Astrocyte of the spinal cord (primary cell): ENCODE data around the gene TMEFF2.

Source experiments
- DNase-seq: peaks from one replicate; pipeline ENCODE4 v3.0.0; 2011; ENCODE audit warnings: low read depth, low spot score
- H3K4me3 ChIP-seq: 2 replicates; pipeline ENCODE4 v1.5.1; 2011; ENCODE audit warnings: low read depth, mild to moderate bottlenecking, low read length, moderate library complexity
- CTCF ChIP-seq: IDR thresholded peaks from 2 replicates; pipeline ENCODE4 v1.5.1; 2012; ENCODE audit warnings: low read depth, mild to moderate bottlenecking, low read length, inconsistent platforms
- in situ Hi-C: cut with HindIII; loops from 2 replicates; pipeline ENCODE4 v1.10.0; 2017; ENCODE audit warnings: low sequenced_read_pairs

The TMEFF2 gene

GRCh38 chr2:191951832-191952231 is 242.9 kb downstream of the TMEFF2 start:
- no peak overlapping the region for H3K4me3 ChIP-seq
- no peak for TF ChIP-seq CTCF
- in situ Hi-C loops: no loop called here
- DNase-seq: no peak

GRCh38 chr2:191951376-191951775 is 243.4 kb downstream of the TMEFF2 start:
- no peak for TF ChIP-seq CTCF
- H3K4me3 ChIP-seq: no peak overlapping the region
- in situ Hi-C loops: no loop called here
- DNase-seq: no peak

GRCh38 chr2:191950132-191950874 is 244.4 kb downstream of the TMEFF2 start:
- TF ChIP-seq CTCF: no peak
- H3K4me3 ChIP-seq: no peak overlapping the region
- DNase-seq: peak; percentile 63
- in situ Hi-C loops: no loop called here

GRCh38 chr2:191947235-191947634 is 247.5 kb downstream of the TMEFF2 start:
- in situ Hi-C loops: no loop called here
- no peak for DNase-seq

GRCh38 chr2:191946471-191947182 is 248.1 kb downstream of the TMEFF2 start:
- DNase-seq: no peak
- no peak overlapping the region for H3K4me3 ChIP-seq
- TF ChIP-seq CTCF: no peak
- in situ Hi-C loops: no loop called here

More at GRCh38 chr2:191947235-191947634, 247.5 kb downstream of the TMEFF2 start:
- H3K4me3 ChIP-seq: no peak overlapping the region
- no peak for TF ChIP-seq CTCF

GRCh38 chr2:191945623-191946022 is 249.1 kb downstream of the TMEFF2 start:
- TF ChIP-seq CTCF: no peak
- DNase-seq: no peak
- H3K4me3 ChIP-seq: no peak overlapping the region
- in situ Hi-C loops: no loop called here
